Ramos (cell line): ENCODE measurements around the gene TMEM145.

ENCODE experiments used
- in situ Hi-C: fragments of 300-500 bp; cut with MboI; formaldehyde crosslinking; loops from one replicate; pipeline ENCODE4 v1.14.3; 2022; ENCODE audit warnings: low sequenced_read_pairs; ENCODE audit not compliant: unreplicated experiment

Gene TMEM145

GRCh38 chr19:42287017-42287826, 25.9 kb upstream of the TMEM145 start:
- in situ Hi-C loops: loop anchor here (5.0 kb wide), 1 partner anchor 180 kb away; no protein-coding TSS in a partner anchor

DNA sequence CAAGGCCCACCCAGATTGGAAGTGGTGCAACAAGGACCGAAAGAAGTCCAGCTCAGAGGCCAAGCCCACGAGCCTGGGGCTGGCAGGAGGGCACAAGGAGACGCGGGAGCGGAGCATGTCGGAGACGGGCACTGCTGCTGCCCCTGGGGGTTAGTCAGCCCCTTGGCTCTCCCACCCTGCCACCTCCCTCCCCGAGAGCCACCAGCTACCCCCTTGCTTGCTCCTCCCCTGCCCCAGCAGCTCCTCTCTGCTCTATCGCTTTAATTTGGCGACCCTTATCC, 25.3 kb upstream of the TMEM145 start:
- in situ Hi-C loops: loop anchor here (5.0 kb wide), 1 partner anchor 180 kb away; no protein-coding TSS in a partner anchor

- in situ Hi-C loops: loop anchor here (5.0 kb wide), 1 partner anchor 181 kb away; no protein-coding TSS in a partner anchor
Measured at GRCh38 chr19:42288387-42288786, 24.7 kb upstream of the TMEM145 start.

- in situ Hi-C loops: loop anchor here (5.0 kb wide), 1 partner anchor 182 kb away; no protein-coding TSS in a partner anchor
Measured at GRCh38 chr19:42288881-42289555, 24.1 kb upstream of the TMEM145 start.

GRCh38 chr19:42289556-42290041, 23.5 kb upstream of the TMEM145 start:
- in situ Hi-C loops: loop anchor here (5.0 kb wide), 1 partner anchor 182 kb away; no protein-coding TSS in a partner anchor

DNA sequence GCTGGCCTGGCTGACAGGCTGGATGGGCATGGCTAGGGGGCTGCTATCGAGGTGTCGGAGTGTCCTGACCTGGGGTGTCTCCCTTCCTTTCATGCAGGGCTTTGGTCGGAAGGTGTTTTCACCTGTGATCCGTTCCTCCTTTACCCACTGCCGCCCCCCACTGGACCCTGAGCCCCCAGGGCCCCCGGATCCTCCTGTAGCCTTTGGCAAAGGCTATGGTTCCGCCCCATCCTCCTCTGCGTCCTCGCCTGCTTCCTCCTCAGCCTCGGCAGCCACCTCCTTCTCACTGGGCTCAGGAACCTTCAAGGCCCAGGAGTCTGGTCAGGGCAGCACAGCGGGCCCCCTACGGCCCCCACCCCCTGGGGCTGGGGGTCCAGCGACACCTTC, 23.0 kb upstream of the TMEM145 start:
- in situ Hi-C loops: no loop called here

GRCh38 chr19:42290523-42291434, 22.3 kb upstream of the TMEM145 start:
- in situ Hi-C loops: no loop called here

DNA sequence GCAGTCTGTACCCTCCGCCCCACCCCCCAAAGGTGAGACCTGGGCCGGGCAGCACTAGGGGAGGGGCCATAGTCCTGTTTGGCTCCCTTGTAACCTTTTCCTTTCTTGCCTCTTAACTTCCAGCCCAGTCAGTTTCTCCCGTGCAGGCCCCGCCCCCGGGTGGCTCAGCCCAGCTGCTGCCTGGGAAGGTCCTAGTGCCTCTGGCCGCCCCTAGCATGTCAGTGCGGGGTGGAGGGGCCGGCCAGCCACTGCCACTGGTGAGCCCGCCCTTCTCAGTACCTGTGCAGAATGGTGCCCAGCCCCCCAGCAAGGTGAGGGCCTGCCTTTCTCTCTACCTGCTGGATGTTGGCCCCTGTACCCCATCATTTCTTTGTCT, 21.7 kb upstream of the TMEM145 start:
- in situ Hi-C loops: no loop called here

- in situ Hi-C loops: no loop called here
Measured at GRCh38 chr19:42292042-42292960, 20.8 kb upstream of the TMEM145 start.

DNA sequence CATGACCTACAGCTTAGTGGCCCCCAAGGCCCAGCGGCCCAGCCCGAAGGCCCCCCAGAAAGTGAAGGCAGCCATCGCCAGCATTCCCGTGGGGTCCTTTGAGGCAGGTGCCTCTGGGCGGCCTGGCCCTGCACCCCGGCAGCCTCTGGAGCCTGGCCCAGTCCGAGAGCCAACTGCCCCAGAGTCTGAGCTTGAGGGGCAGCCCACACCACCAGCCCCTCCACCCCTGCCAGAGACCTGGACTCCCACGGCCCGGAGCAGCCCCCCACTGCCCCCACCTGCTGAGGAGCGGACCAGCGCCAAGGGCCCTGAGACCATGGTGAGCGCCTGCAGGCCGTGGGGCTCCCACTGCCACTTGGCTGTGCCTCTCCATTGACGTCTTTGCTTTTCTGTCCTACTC, 20.1 kb upstream of the TMEM145 start:
- in situ Hi-C loops: no loop called here

GRCh38 chr19:42293540-42293939, 19.6 kb upstream of the TMEM145 start:
- in situ Hi-C loops: no loop called here

- in situ Hi-C loops: no loop called here
Measured at GRCh38 chr19:42293948-42294347, 19.2 kb upstream of the TMEM145 start.

GRCh38 chr19:42294471-42295137, 18.5 kb upstream of the TMEM145 start:
- in situ Hi-C loops: no loop called here

DNA sequence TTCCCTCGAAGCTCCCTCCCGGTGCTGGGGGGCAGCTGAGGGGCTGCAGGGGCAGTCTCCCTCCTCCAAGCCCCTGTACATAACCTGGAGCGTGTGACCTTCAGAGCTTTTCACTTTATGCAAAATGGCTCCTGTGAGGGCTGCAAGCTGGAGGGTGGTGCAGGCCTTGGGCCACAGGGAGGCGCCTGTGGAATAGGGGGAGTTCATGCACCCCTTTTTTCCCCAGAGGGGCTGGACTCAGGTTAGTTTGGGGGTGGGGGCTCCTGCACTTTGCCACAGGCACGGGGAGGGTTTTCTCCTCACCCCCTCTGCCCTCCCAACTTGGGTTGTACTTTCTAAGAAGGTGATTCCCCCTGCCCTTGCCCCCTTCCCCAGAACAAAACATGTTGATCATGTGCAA, 17.8 kb upstream of the TMEM145 start:
- in situ Hi-C loops: no loop called here

GRCh38 chr19:42295831-42296525, 17.1 kb upstream of the TMEM145 start:
- in situ Hi-C loops: no loop called here

GRCh38 chr19:42297039-42297438, 16.1 kb upstream of the TMEM145 start:
- in situ Hi-C loops: no loop called here

DNA sequence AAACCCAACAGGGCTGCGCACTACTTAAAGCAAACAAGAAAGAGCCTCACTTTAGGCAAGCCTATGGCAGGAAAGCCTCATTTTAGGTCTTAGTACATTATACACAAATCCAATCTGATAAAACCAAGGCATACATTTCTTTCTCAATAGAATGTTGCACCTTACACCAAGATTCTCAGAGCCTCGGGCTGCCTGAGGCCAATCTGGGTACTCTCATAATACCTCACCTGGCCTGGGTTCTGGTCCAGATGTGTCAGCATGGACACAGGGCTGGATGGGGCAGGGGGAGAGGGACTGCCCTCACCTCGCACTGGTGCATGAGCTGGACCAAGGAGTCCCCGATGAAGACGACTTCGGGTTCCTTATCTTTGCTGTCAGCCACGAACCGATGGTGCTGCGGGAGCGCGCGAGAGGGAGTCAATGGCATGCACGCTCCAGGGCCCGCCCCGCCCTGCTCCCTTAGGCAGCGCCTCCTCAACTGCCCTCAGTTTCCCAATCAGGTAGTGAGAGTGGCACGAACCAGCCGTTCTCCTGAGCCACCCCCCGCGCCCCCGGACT, 11.4 kb upstream of the TMEM145 start, which contains the start of gene PRR19:
Gene PRR19, plus strand, starts transcription at position 487 of the 558 bp plus-strand sequence. CDS start 7,453 bp downstream, outside the sequence.
- in situ Hi-C loops: no loop called here

DNA sequence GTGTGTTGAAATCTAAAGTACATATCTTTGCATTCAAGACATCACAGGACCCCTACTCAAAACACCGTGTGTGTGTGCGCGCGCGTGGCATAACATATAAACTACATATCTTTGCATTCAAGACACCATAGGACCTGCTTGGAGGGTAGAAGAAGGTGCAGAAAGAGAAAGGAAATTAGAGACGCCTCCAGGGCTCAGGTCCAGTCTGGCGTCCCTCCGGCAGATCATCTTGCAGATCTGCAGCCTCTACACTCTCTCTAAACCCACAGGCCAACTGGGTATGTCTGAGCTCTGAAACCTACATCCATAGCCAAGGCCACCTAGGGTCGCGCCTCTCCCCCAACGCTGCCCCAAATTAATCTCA, 10.0 kb upstream of the TMEM145 start:
- in situ Hi-C loops: no loop called here
